Adipocyte (in vitro differentiated cells): ENCODE data around the gene POU2AF3.

Experiments
- DNase-seq: peaks from one replicate; pipeline ENCODE4 v3.0.0-alpha.2; 2015; ENCODE audit warnings: low read depth
- H3K27me3 ChIP-seq: replicated peaks from 2 replicates; pipeline ENCODE4 v1.7.0; 2013; ENCODE audit warnings: mild to moderate bottlenecking, low read length, moderate library complexity; ENCODE audit not compliant: control insufficient read depth, insufficient read depth
- H3K36me3 ChIP-seq: 2 replicates; pipeline ENCODE4 v1.7.0; 2013; ENCODE audit warnings: low read length, mild to moderate bottlenecking, moderate library complexity; ENCODE audit not compliant: control insufficient read depth, insufficient read depth, severe bottlenecking
- H3K4me1 ChIP-seq: 2 replicates; pipeline ENCODE4 v1.7.0; 2013; ENCODE audit warnings: mild to moderate bottlenecking, low read length, moderate library complexity; ENCODE audit not compliant: control insufficient read depth, insufficient read depth
- H3K4me3 ChIP-seq: 2 replicates; pipeline ENCODE4 v1.7.0; 2013; ENCODE audit warnings: mild to moderate bottlenecking, low read length, moderate library complexity
- H3K9ac ChIP-seq: 2 replicates; pipeline ENCODE4 v1.7.0; 2013; ENCODE audit warnings: mild to moderate bottlenecking, low read length, moderate library complexity
- H3K9me3 ChIP-seq: 2 replicates; pipeline ENCODE4 v1.7.0; 2013; ENCODE audit warnings: mild to moderate bottlenecking, low read length, moderate library complexity; ENCODE audit not compliant: control insufficient read depth

The POU2AF3 gene

GRCh38 chr11:111355956-111356659, 57.8 kb downstream of the POU2AF3 start:
- H3K27me3 ChIP-seq = peaks cover 23% of the 10 kb centered on the region
- H3K4me3 ChIP-seq = no peak overlapping the region
- H3K4me1 ChIP-seq = no peaks in the 10 kb centered on the region
- no peaks in the 10 kb centered on the region for H3K36me3 ChIP-seq
- no peak overlapping the region for H3K9ac ChIP-seq
- no peak for DNase-seq
- H3K9me3 ChIP-seq = no peaks in the 10 kb centered on the region

- no peak for DNase-seq
- no peak overlapping the region for H3K4me3 ChIP-seq
Observed at GRCh38 chr11:111356660-111357048, 58.3 kb downstream of the POU2AF3 start.

GRCh38 chr11:111357150-111358037, 59.0 kb downstream of the POU2AF3 start:
- peaks cover 13% of the 10 kb centered on the region for H3K27me3 ChIP-seq
- H3K36me3 ChIP-seq = no peaks in the 10 kb centered on the region
- H3K4me3 ChIP-seq = no peak overlapping the region
- no peak overlapping the region for H3K9ac ChIP-seq
- DNase-seq = no peak
- H3K9me3 ChIP-seq = no peaks in the 10 kb centered on the region
- H3K4me1 ChIP-seq = no peaks in the 10 kb centered on the region

More at GRCh38 chr11:111356660-111357048, 58.3 kb downstream of the POU2AF3 start:
- H3K36me3 ChIP-seq = no peaks in the 10 kb centered on the region
- peaks cover 19% of the 10 kb centered on the region for H3K27me3 ChIP-seq
- H3K4me1 ChIP-seq = no peaks in the 10 kb centered on the region
- H3K9ac ChIP-seq = no peak overlapping the region
- H3K9me3 ChIP-seq = no peaks in the 10 kb centered on the region
